ENCODE data around the gene SPATA25.

Gene SPATA25

DNA sequence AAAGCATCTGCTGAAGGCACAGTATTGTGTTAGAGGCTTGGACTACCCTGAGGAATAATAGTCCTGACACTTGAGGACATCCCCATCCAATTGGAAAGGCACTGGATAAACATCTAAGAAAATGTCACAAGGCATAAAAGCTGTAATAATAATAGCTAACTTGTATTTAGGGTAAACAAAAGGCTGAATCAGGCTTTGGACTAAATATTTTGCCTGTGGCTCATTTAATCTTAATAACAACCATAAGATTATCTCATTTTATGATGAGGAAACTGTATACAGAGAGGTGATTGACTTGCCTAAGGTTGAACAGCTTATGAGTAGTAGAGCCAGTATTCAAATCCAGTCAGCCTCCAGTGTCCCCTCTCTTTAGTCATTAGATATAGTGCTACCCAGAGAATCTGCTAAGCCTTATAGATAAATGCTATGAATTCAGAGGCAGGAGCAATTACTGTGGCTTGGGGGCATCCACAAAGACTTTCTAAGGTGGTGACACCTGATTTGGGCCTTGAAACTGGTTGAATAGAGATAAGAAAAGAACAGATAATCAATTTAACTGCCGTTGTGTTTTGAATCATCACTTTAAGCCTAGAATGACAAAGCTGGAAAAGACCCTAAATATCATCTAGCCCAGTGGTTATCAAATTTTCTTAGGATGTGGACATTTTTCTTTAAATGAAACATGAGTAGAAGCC, 13.9 kb downstream of the SPATA25 start:
- H3K36me3 ChIP-seq, result no peaks in the 10 kb centered on the region

DNA sequence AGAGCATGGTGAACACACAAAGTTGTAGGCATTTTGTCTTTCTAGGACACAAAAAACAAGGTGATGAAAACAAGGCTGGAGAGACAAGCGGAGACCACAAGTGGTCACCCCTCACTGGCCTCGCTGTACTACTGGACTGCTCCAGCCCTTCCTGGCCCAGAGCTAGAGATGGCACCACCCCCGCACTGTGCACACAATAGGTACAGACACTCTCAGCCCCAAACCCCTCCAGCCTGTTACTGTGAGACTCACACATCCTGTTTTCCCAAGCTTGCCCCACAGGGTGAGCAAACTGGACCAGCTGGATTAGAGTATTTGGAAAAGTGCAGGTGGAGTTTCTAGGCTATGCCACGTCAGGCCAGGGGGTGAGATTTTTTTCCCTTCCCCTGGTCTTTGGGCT, 14.8 kb downstream of the SPATA25 start:
- H3K4me3 ChIP-seq (ENCODE audit: low read depth, low read length), result no peak overlapping the region
- no peak overlapping the region; the same call in 1 of the 2 replicates for H3K27ac ChIP-seq

More for the DNA sequence above, 13.9 kb downstream of the SPATA25 start:
- no peaks in the 10 kb centered on the region for H3K27me3 ChIP-seq (ENCODE audit: insufficient read depth, low read depth, severe bottlenecking)
- H3K27ac ChIP-seq, result no peak overlapping the region
- DNase-seq, result no peak
- H3K4me3 ChIP-seq (ENCODE audit: low read depth, low read length), result no peak overlapping the region
- no peaks in the 10 kb centered on the region for H3K9me3 ChIP-seq (ENCODE audit: severe bottlenecking)
- TF ChIP-seq, protein P1, sequence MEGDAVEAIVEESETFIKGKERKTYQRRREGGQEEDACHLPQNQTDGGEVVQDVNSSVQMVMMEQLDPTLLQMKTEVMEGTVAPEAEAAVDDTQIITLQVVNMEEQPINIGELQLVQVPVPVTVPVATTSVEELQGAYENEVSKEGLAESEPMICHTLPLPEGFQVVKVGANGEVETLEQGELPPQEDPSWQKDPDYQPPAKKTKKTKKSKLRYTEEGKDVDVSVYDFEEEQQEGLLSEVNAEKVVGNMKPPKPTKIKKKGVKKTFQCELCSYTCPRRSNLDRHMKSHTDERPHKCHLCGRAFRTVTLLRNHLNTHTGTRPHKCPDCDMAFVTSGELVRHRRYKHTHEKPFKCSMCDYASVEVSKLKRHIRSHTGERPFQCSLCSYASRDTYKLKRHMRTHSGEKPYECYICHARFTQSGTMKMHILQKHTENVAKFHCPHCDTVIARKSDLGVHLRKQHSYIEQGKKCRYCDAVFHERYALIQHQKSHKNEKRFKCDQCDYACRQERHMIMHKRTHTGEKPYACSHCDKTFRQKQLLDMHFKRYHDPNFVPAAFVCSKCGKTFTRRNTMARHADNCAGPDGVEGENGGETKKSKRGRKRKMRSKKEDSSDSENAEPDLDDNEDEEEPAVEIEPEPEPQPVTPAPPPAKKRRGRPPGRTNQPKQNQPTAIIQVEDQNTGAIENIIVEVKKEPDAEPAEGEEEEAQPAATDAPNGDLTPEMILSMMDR (IDR thresholded peaks at IDR 0.05; ENCODE audit: low read depth, low read length), result no peak

DNA sequence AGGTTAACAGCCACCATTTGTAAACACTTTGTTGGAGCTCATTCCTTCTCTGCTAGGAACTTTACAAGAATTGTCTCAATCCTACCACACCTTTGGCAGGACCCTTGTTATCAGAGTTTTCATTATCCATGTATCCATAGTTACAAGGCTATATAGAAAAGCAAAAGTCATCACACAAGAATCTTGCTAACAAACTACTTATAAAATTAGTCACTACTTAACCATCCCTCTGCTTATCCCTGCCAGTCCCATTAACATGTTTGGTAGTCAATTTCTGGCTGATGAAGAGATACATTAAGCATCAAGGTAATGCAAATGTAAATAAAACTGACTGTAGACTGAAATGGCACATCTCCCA, 19.6 kb downstream of the SPATA25 start:
- TF ChIP-seq, protein P1 (IDR thresholded peaks at IDR 0.05; ENCODE audit: low read depth, low read length), result no peak
- DNase-seq, result no peak

More for the DNA sequence above, 14.8 kb downstream of the SPATA25 start:
- Histone ChIP-seq H3K36me3 (no peaks in the 10 kb centered on the region), H3K9me3 (ENCODE audit: severe bottlenecking) (no peaks in the 10 kb centered on the region), H3K27me3 (ENCODE audit: insufficient read depth, low read depth, severe bottlenecking) (no peaks in the 10 kb centered on the region)
- DNase-seq, result no peak
- TF ChIP-seq, protein P1 (IDR thresholded peaks at IDR 0.05; ENCODE audit: low read depth, low read length), result no peak

DNA sequence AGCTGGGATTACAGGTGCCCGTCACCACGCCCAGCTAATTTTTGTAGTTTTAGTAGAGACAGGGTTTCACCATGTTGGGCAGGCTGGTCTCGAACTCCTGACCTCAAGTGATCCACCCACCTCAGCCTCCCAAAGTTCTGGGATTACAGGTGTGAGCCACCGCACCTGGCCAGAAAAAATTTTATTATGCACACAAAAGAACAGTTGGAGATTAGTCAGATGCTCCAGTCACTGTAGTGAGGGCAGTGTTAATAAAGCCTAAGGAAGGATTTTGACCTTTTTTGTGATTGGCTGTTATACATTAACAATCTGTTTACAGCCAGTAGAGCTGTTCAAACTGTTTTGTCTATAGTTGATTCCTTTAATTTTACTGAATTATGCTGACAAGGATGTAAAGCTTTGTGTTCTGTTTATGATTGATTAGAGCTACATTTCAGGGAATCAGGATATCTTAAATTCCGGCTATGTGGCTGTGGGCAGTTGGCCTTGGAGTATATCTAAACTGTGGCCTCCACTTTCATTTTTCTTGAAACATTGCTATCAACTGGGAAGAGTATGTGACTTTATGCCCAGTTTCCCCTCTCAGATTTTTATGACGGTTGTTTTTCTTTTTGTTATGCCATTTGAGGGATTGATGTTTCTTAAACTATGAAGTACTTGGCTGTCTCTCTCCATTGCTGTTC, 20.1 kb downstream of the SPATA25 start:
- TF ChIP-seq, protein P1 (IDR thresholded peaks at IDR 0.05; ENCODE audit: low read depth, low read length), result no peak
- Histone ChIP-seq H3K27ac (no peak overlapping the region), H3K4me3 (ENCODE audit: low read depth, low read length) (no peak overlapping the region), H3K36me3 (no peaks in the 10 kb centered on the region), H3K9me3 (ENCODE audit: severe bottlenecking) (no peaks in the 10 kb centered on the region), H3K27me3 (ENCODE audit: insufficient read depth, low read depth, severe bottlenecking) (no peaks in the 10 kb centered on the region)
- no peak for DNase-seq

More for the DNA sequence above, 19.6 kb downstream of the SPATA25 start:
- H3K27ac ChIP-seq, result no peak overlapping the region
- H3K27me3 ChIP-seq (ENCODE audit: insufficient read depth, low read depth, severe bottlenecking), result no peaks in the 10 kb centered on the region
- H3K4me3 ChIP-seq (ENCODE audit: low read depth, low read length), result no peak overlapping the region
- H3K9me3 ChIP-seq (ENCODE audit: severe bottlenecking), result no peaks in the 10 kb centered on the region
- H3K36me3 ChIP-seq, result no peaks in the 10 kb centered on the region

DNA sequence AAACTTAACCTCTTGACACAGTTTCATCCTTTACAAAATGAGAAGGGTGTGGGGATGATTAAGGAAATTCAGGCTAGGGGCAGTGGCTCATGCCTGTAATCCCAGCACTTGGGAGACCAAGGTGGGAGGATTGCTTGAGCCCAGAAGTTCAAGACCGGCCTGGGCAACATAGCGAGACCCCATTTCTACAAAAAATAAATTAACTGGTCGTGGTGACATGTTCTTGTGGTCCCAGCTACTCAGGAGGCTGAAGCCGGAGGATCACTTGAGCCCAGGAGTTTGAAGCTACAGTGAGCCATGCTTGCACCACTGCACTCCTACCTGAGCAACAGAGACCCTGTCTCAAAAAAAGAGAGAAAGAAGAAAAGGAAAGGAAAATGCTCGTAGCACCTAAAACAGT, 21.0 kb downstream of the SPATA25 start:
- Histone ChIP-seq H3K27ac (no peak overlapping the region), H3K9me3 (ENCODE audit: severe bottlenecking) (no peaks in the 10 kb centered on the region), H3K36me3 (no peaks in the 10 kb centered on the region), H3K27me3 (ENCODE audit: insufficient read depth, low read depth, severe bottlenecking) (no peaks in the 10 kb centered on the region), H3K4me3 (ENCODE audit: low read depth, low read length) (no peak overlapping the region)
- TF ChIP-seq, protein P1 (IDR thresholded peaks at IDR 0.05; ENCODE audit: low read depth, low read length), result no peak
- no peak for DNase-seq
